HEK293 (cell line): ENCODE measurements around the gene STX10.

Source experiments
- GLI2 ChIP-seq: fragments of 450-650 bp; formaldehyde crosslinking; IDR thresholded peaks from 2 replicates; pipeline ENCODE4; 2017; ENCODE audit warnings: missing biosample characterization, missing genetic modification characterization, low read depth, borderline replicate concordance
- GLI4 ChIP-seq: fragments of 450-650 bp; formaldehyde crosslinking; IDR thresholded peaks from 2 replicates; pipeline ENCODE4 v1.5.1; 2016; ENCODE audit warnings: missing biosample characterization, missing genetic modification characterization
- HOXA7 ChIP-seq: sonication (generic); formaldehyde crosslinking; IDR thresholded peaks from 2 replicates; pipeline ENCODE4 v1.8.1; 2022; ENCODE audit warnings: missing genetic modification reagents, borderline replicate concordance
- OSR2 ChIP-seq: fragments of 450-650 bp; formaldehyde crosslinking; IDR thresholded peaks from 2 replicates; pipeline ENCODE4 v1.5.1; 2016; ENCODE audit warnings: missing biosample characterization, missing genetic modification characterization
- SP2 ChIP-seq: fragments of 450-650 bp; formaldehyde crosslinking; IDR thresholded peaks from 2 replicates; pipeline ENCODE4 v1.5.1; 2016; ENCODE audit warnings: missing biosample characterization, missing genetic modification characterization
- SP3 ChIP-seq: fragments of 450-650 bp; formaldehyde crosslinking; IDR thresholded peaks from 2 replicates; pipeline ENCODE4 v1.5.1; 2016; ENCODE audit warnings: missing biosample characterization, missing genetic modification characterization
- SP7 ChIP-seq: fragments of 450-650 bp; formaldehyde crosslinking; IDR thresholded peaks from 2 replicates; pipeline ENCODE4 v1.5.1; 2016; ENCODE audit warnings: missing biosample characterization, missing genetic modification characterization
- YY2 ChIP-seq: fragments of 450-650 bp; formaldehyde crosslinking; IDR thresholded peaks from 2 replicates; pipeline ENCODE4 v1.5.1; 2016; ENCODE audit warnings: missing biosample characterization, missing genetic modification characterization
- ZBTB20 ChIP-seq: fragments of 450-650 bp; formaldehyde crosslinking; IDR thresholded peaks from 2 replicates; pipeline ENCODE4 v1.5.1; 2016; ENCODE audit warnings: missing biosample characterization, missing genetic modification characterization
- ZBTB48 ChIP-seq: fragments of 450-650 bp; formaldehyde crosslinking; IDR thresholded peaks from 2 replicates; pipeline ENCODE4 v1.5.1; 2016; ENCODE audit warnings: missing biosample characterization, missing genetic modification characterization
- ZBTB8A ChIP-seq: fragments of 450-650 bp; formaldehyde crosslinking; IDR thresholded peaks from 2 replicates; pipeline ENCODE4 v1.5.1; 2016; ENCODE audit warnings: missing biosample characterization, missing genetic modification characterization
- ZNF112 ChIP-seq: fragments of 450-650 bp; formaldehyde crosslinking; IDR thresholded peaks from 2 replicates; pipeline ENCODE4 v1.5.0; 2017; ENCODE audit warnings: missing biosample characterization, missing genetic modification characterization
- ZNF138 ChIP-seq: fragments of 450-650 bp; formaldehyde crosslinking; IDR thresholded peaks from 2 replicates; pipeline ENCODE4 v1.5.1; 2016; ENCODE audit warnings: missing biosample characterization, missing genetic modification characterization, borderline replicate concordance
- ZNF184 ChIP-seq: fragments of 450-650 bp; IDR thresholded peaks from 2 replicates; pipeline ENCODE4 v1.5.1; 2018; ENCODE audit warnings: missing biosample characterization, mild to moderate bottlenecking, missing genetic modification characterization
- ZNF23 ChIP-seq: fragments of 450-650 bp; formaldehyde crosslinking; IDR thresholded peaks from 2 replicates; pipeline ENCODE4 v1.5.1; 2016; ENCODE audit warnings: missing biosample characterization, missing genetic modification characterization, borderline replicate concordance
- ZNF37A ChIP-seq: fragments of 450-650 bp; IDR thresholded peaks from 2 replicates; pipeline ENCODE4 v1.5.1; 2018; ENCODE audit warnings: missing biosample characterization, missing genetic modification characterization
- ZNF404 ChIP-seq: fragments of 450-650 bp; formaldehyde crosslinking; IDR thresholded peaks from 2 replicates; pipeline ENCODE4 v1.5.1; 2017; ENCODE audit warnings: missing biosample characterization, missing genetic modification characterization
- ZNF707 ChIP-seq: fragments of 450-650 bp; formaldehyde crosslinking; IDR thresholded peaks from 2 replicates; pipeline ENCODE4 v1.5.1; 2016; ENCODE audit warnings: missing biosample characterization, missing genetic modification characterization
- ZNF747 ChIP-seq: fragments of 450-650 bp; formaldehyde crosslinking; IDR thresholded peaks from 2 replicates; pipeline ENCODE4 v1.5.1; 2016; ENCODE audit warnings: missing biosample characterization, missing genetic modification characterization
- ZNF776 ChIP-seq: fragments of 450-650 bp; formaldehyde crosslinking; IDR thresholded peaks from 2 replicates; pipeline ENCODE4 v1.5.0; 2017; ENCODE audit warnings: missing biosample characterization, missing genetic modification characterization, borderline replicate concordance
- ZNF785 ChIP-seq: fragments of 450-650 bp; formaldehyde crosslinking; IDR thresholded peaks from 2 replicates; pipeline ENCODE4 v1.5.1; 2016; ENCODE audit warnings: missing biosample characterization, missing genetic modification characterization
- ZNF830 ChIP-seq: fragments of 450-650 bp; IDR thresholded peaks from 2 replicates; pipeline ENCODE4 v1.5.0; 2018; ENCODE audit warnings: missing biosample characterization, missing genetic modification characterization, low read depth, mild to moderate bottlenecking, moderate library complexity
- ZSCAN23 ChIP-seq: fragments of 450-650 bp; formaldehyde crosslinking; IDR thresholded peaks from 2 replicates; pipeline ENCODE4 v1.5.1; 2016; ENCODE audit warnings: missing biosample characterization, missing genetic modification characterization
- ZXDB ChIP-seq: fragments of 450-650 bp; formaldehyde crosslinking; IDR thresholded peaks from 2 replicates; pipeline ENCODE4 v1.5.1; 2016; ENCODE audit warnings: missing biosample characterization, missing genetic modification characterization
- TF ChIP-seq, protein P1 (sequence below): fragments of 450-650 bp; formaldehyde crosslinking; IDR thresholded peaks from 2 replicates; pipeline ENCODE4 v1.5.1; 2016; ENCODE audit warnings: missing biosample characterization, missing genetic modification characterization, low read depth
- TF ChIP-seq, protein P2 (sequence below): fragments of 450-650 bp; formaldehyde crosslinking; IDR thresholded peaks from 2 replicates; pipeline ENCODE4 v1.5.1; 2016; ENCODE audit warnings: missing biosample characterization, missing genetic modification characterization
- TF ChIP-seq, protein P3 (sequence below): fragments of 450-650 bp; formaldehyde crosslinking; IDR thresholded peaks from 2 replicates; pipeline ENCODE4 v1.5.1; 2017; ENCODE audit warnings: missing biosample characterization, missing genetic modification characterization
- TF ChIP-seq, protein P4 (sequence below): fragments of 450-650 bp; formaldehyde crosslinking; IDR thresholded peaks from 2 replicates; pipeline ENCODE4 v1.5.1; 2016; ENCODE audit warnings: missing biosample characterization, missing genetic modification characterization
- TF ChIP-seq, protein P5 (sequence below): fragments of 450-650 bp; formaldehyde crosslinking; IDR thresholded peaks from 2 replicates; pipeline ENCODE4 v1.5.1; 2016; ENCODE audit warnings: missing biosample characterization, missing genetic modification characterization

Gene STX10

DNA sequence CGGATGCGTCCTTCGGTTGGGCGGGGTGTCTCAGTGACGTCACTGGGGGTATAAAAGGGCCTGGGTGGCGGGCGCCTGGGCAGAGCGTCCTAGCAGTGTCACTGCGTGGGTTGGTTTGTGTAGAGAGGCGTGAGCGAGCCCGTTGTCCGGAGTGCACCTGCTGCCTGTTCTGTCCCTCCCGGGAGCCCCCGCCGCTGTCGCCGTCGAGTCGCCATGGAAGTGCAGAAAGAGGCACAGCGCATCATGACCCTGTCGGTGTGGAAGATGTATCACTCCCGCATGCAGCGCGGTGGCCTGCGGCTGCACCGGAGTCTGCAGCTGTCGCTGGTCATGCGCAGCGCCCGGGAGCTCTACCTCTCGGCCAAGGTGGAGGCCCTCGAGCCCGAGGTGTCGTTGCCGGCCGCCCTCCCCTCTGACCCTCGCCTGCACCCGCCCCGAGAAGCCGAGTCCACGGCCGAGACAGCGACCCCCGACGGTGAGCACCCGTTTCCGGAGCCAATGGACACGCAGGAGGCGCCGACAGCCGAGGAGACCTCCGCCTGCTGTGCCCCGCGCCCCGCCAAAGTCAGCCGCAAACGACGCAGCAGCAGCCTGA, 2.9 kb upstream of the STX10 start (continued):
- TF ChIP-seq, protein P1, sequence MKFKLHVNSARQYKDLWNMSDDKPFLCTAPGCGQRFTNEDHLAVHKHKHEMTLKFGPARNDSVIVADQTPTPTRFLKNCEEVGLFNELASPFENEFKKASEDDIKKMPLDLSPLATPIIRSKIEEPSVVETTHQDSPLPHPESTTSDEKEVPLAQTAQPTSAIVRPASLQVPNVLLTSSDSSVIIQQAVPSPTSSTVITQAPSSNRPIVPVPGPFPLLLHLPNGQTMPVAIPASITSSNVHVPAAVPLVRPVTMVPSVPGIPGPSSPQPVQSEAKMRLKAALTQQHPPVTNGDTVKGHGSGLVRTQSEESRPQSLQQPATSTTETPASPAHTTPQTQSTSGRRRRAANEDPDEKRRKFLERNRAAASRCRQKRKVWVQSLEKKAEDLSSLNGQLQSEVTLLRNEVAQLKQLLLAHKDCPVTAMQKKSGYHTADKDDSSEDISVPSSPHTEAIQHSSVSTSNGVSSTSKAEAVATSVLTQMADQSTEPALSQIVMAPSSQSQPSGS = peak; percentile 100
- TF ChIP-seq GLI2 (tag by site-specific recombination) (no peak), ZNF776 (tag by site-specific recombination) (no peak), ZNF23 (tag by site-specific recombination) (no peak), ZXDB (tag by site-specific recombination) (peak; percentile 85; the same call in 1 of the 2 replicates), SP3 (tag by site-specific recombination) (peak; percentile 91), ZNF138 (tag by site-specific recombination) (no peak), YY2 (tag by site-specific recombination) (peak; percentile 88), ZNF785 (tag by site-specific recombination) (peak; percentile 84; the same call in 1 of the 2 replicates), SP7 (tag by site-specific recombination) (peak; percentile 85), GLI4 (tag by site-specific recombination) (peak; percentile 90), ZNF404 (tag by site-specific recombination) (peak; percentile 22; the same call in 1 of the 2 replicates), ZNF830 (tag by site-specific recombination) (no peak), HOXA7 (CRISPR knock-in tag) (no peak), ZNF747 (tag by site-specific recombination) (no peak; the same call in 1 of the 2 replicates), ZNF37A (no peak), ZNF707 (tag by site-specific recombination) (no peak), ZBTB8A (tag by site-specific recombination) (peak; percentile 53), OSR2 (no peak; the same call in 1 of the 2 replicates), ZNF184 (tag by site-specific recombination) (no peak; the same call in 1 of the 2 replicates), ZBTB20 (tag by site-specific recombination) (peak; percentile 70; the same call in 1 of the 2 replicates), ZBTB48 (0 out of 2 replicates have a peak, but pooled peaks have one; percentile 33), ZSCAN23 (peak; percentile 89; the same call in 1 of the 2 replicates), ZNF112 (tag by site-specific recombination) (no peak), SP2 (tag by site-specific recombination) (peak; percentile 82)
- TF ChIP-seq, protein P2, sequence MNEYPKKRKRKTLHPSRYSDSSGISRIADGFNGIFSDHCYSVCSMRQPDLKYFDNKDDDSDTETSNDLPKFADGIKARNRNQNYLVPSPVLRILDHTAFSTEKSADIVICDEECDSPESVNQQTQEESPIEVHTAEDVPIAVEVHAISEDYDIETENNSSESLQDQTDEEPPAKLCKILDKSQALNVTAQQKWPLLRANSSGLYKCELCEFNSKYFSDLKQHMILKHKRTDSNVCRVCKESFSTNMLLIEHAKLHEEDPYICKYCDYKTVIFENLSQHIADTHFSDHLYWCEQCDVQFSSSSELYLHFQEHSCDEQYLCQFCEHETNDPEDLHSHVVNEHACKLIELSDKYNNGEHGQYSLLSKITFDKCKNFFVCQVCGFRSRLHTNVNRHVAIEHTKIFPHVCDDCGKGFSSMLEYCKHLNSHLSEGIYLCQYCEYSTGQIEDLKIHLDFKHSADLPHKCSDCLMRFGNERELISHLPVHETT (tag by site-specific recombination) = peak; percentile 81
- TF ChIP-seq, protein P3, sequence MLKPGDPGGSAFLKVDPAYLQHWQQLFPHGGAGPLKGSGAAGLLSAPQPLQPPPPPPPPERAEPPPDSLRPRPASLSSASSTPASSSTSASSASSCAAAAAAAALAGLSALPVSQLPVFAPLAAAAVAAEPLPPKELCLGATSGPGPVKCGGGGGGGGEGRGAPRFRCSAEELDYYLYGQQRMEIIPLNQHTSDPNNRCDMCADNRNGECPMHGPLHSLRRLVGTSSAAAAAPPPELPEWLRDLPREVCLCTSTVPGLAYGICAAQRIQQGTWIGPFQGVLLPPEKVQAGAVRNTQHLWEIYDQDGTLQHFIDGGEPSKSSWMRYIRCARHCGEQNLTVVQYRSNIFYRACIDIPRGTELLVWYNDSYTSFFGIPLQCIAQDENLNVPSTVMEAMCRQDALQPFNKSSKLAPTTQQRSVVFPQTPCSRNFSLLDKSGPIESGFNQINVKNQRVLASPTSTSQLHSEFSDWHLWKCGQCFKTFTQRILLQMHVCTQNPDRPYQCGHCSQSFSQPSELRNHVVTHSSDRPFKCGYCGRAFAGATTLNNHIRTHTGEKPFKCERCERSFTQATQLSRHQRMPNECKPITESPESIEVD (tag by site-specific recombination) = peak; percentile 5; the same call in 1 of the 2 replicates
- TF ChIP-seq, protein P4, sequence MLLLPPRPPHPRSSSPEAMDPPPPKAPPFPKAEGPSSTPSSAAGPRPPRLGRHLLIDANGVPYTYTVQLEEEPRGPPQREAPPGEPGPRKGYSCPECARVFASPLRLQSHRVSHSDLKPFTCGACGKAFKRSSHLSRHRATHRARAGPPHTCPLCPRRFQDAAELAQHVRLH (tag by site-specific recombination) = peak; percentile 34; the same call in 1 of the 2 replicates
- TF ChIP-seq, protein P5, sequence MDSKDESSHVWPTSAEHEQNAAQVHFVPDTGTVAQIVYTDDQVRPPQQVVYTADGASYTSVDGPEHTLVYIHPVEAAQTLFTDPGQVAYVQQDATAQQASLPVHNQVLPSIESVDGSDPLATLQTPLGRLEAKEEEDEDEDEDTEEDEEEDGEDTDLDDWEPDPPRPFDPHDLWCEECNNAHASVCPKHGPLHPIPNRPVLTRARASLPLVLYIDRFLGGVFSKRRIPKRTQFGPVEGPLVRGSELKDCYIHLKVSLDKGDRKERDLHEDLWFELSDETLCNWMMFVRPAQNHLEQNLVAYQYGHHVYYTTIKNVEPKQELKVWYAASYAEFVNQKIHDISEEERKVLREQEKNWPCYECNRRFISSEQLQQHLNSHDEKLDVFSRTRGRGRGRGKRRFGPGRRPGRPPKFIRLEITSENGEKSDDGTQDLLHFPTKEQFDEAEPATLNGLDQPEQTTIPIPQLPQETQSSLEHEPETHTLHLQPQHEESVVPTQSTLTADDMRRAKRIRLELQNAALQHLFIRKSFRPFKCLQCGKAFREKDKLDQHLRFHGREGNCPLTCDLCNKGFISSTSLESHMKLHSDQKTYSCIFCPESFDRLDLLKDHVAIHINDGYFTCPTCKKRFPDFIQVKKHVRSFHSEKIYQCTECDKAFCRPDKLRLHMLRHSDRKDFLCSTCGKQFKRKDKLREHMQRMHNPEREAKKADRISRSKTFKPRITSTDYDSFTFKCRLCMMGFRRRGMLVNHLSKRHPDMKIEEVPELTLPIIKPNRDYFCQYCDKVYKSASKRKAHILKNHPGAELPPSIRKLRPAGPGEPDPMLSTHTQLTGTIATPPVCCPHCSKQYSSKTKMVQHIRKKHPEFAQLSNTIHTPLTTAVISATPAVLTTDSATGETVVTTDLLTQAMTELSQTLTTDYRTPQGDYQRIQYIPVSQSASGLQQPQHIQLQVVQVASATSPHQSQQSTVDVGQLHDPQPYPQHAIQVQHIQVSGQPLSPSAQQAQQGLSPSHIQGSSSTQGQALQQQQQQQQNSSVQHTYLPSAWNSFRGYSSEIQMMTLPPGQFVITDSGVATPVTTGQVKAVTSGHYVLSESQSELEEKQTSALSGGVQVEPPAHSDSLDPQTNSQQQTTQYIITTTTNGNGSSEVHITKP (tag by site-specific recombination) = no peak
